Osteocyte (in vitro differentiated cells): ENCODE measurements around the gene PLPP3. TPM values are rescaled to one million over a fixed set of nuclear protein-coding genes. Genes with fewer than 3 reads are reported as not detected.

Source experiments
- DNase-seq: peaks from one replicate; pipeline ENCODE4 v3.0.0; 2021; ENCODE audit warnings: mixed read lengths; ENCODE audit not compliant: unreplicated experiment; ENCODE audit errors: extremely low spot score
- H3K27ac Mint-ChIP-seq: one replicate; pipeline ENCODE4 v1.8.0; 2021; ENCODE audit warnings: mild to moderate bottlenecking, mixed read lengths; ENCODE audit not compliant: unreplicated experiment
- H3K27me3 Mint-ChIP-seq: one replicate; pipeline ENCODE4 v1.8.0; 2021; ENCODE audit warnings: mixed read lengths; ENCODE audit not compliant: unreplicated experiment
- H3K36me3 Mint-ChIP-seq: one replicate; pipeline ENCODE4 v1.8.0; 2021; ENCODE audit warnings: mixed read lengths; ENCODE audit not compliant: unreplicated experiment
- H3K4me1 Mint-ChIP-seq: one replicate; pipeline ENCODE4 v1.8.0; 2021; ENCODE audit warnings: mixed read lengths; ENCODE audit not compliant: unreplicated experiment
- H3K4me3 Mint-ChIP-seq: one replicate; pipeline ENCODE4 v1.8.0; 2021; ENCODE audit warnings: mild to moderate bottlenecking, moderate library complexity, mixed read lengths; ENCODE audit not compliant: unreplicated experiment
- H3K9me3 Mint-ChIP-seq: one replicate; pipeline ENCODE4 v1.8.0; 2021; ENCODE audit warnings: mixed read lengths; ENCODE audit not compliant: unreplicated experiment
- CTCF ChIP-seq: fragments of 200-600 bp; sonication (generic); IDR thresholded peaks from 2 replicates; pipeline ENCODE4 v1.5.0; 2021; ENCODE audit warnings: antibody characterized with exemption, mild to moderate bottlenecking, moderate library complexity
- total RNA-seq: library from RNA; stranded (reverse); gene quantifications from 2 replicates; pipeline ENCODE4 v1.2.1, GENCODE V29; 2021

Gene PLPP3
- total RNA-seq, 1 donor from 2014 or later: 157 TPM

GRCh38 chr1:56563568-56563967 is 15.8 kb downstream of the PLPP3 start:
- no peak overlapping the region for H3K4me3 Mint-ChIP-seq
- peaks cover 77% of the 10 kb centered on the region for H3K4me1 Mint-ChIP-seq
- no peak for TF ChIP-seq CTCF
- peak overlapping the region; percentile 23 for H3K27ac Mint-ChIP-seq
- peaks cover 11% of the 10 kb centered on the region for H3K36me3 Mint-ChIP-seq
- DNase-seq: no peak
- H3K27me3 Mint-ChIP-seq: no peaks in the 10 kb centered on the region
- no peaks in the 10 kb centered on the region for H3K9me3 Mint-ChIP-seq

GRCh38 chr1:56562891-56563452 is 16.4 kb downstream of the PLPP3 start:
- Mint-ChIP-seq H3K27me3 (no peaks in the 10 kb centered on the region), H3K9me3 (no peaks in the 10 kb centered on the region), H3K27ac (peak overlapping the region; percentile 47), H3K4me3 (no peak overlapping the region), H3K4me1 (peaks cover 79% of the 10 kb centered on the region), H3K36me3 (peaks cover 14% of the 10 kb centered on the region)
- TF ChIP-seq CTCF: no peak
- DNase-seq: no peak

- Mint-ChIP-seq H3K4me1 (peaks cover 80% of the 10 kb centered on the region), H3K4me3 (no peak overlapping the region), H3K9me3 (no peaks in the 10 kb centered on the region), H3K27me3 (no peaks in the 10 kb centered on the region), H3K27ac (peak overlapping the region; percentile 27), H3K36me3 (peaks cover 14% of the 10 kb centered on the region)
- DNase-seq: no peak
- TF ChIP-seq CTCF: no peak
Measured at GRCh38 chr1:56561227-56562019, 17.9 kb downstream of the PLPP3 start.

- no peak for DNase-seq
- Mint-ChIP-seq H3K4me1 (peaks cover 73% of the 10 kb centered on the region), H3K9me3 (no peaks in the 10 kb centered on the region), H3K4me3 (no peak overlapping the region), H3K36me3 (peaks cover 20% of the 10 kb centered on the region), H3K27me3 (no peaks in the 10 kb centered on the region), H3K27ac (peak overlapping the region; percentile 34)
- no peak for TF ChIP-seq CTCF
Measured at GRCh38 chr1:56557746-56558145, 21.6 kb downstream of the PLPP3 start.

- Mint-ChIP-seq H3K27ac (no peak overlapping the region), H3K9me3 (no peaks in the 10 kb centered on the region), H3K4me3 (no peak overlapping the region), H3K4me1 (peaks cover 74% of the 10 kb centered on the region), H3K36me3 (peaks cover 19% of the 10 kb centered on the region), H3K27me3 (no peaks in the 10 kb centered on the region)
- no peak for TF ChIP-seq CTCF
- no peak for DNase-seq
Measured at GRCh38 chr1:56555448-56555847, 23.9 kb downstream of the PLPP3 start.
